Medulla oblongata (tissue), 1 donor: ENCODE data around the gene RCL1.
A peak's percentile ranks its signal among the peaks of the same experiment; 100 is the strongest.
"Not testable (repeated sequence)": the region's sequence is repeated elsewhere in the genome, so short reads cannot be mapped to it uniquely, and the experiment has no call there.

Experiments used
- DNase-seq: peaks from one replicate; pipeline ENCODE4 v3.0.0-alpha.2; 2015; ENCODE audit errors: extremely low spot score

Gene RCL1

GRCh38 chr9:4792572-4793458 is at the start of gene RCL1:
Gene RCL1, plus strand, starts transcription at chr9:4792944. Its CDS starts 148 bp downstream, at chr9:4793092.
- peak; percentile 99 for DNase-seq

GRCh38 chr9:4743131-4743875 is 49.4 kb upstream of the RCL1 start:
- no peak for DNase-seq

GRCh38 chr9:4746278-4747030 is 46.3 kb upstream of the RCL1 start:
- DNase-seq, result no peak

- DNase-seq, result no peak
Measured at GRCh38 chr9:4748612-4749011, 44.1 kb upstream of the RCL1 start.

- peak; percentile 67 for DNase-seq
Measured at GRCh38 chr9:4750023-4750673, 42.6 kb upstream of the RCL1 start.

GRCh38 chr9:4754530-4754929 is 38.2 kb upstream of the RCL1 start:
- DNase-seq, result not testable (repeated sequence)

GRCh38 chr9:4755026-4755609 is 37.6 kb upstream of the RCL1 start:
- DNase-seq, result no peak

- DNase-seq, result no peak
Measured at GRCh38 chr9:4756420-4756819, 36.3 kb upstream of the RCL1 start.

- DNase-seq, result peak; percentile 77
Measured at GRCh38 chr9:4760122-4760521, 32.6 kb upstream of the RCL1 start.

- DNase-seq, result peak; percentile 89
Measured at GRCh38 chr9:4762108-4762885, 30.4 kb upstream of the RCL1 start.

GRCh38 chr9:4762886-4763541 is 29.7 kb upstream of the RCL1 start:
- DNase-seq, result peak; percentile 21

GRCh38 chr9:4764033-4764432 is 28.7 kb upstream of the RCL1 start:
- no peak for DNase-seq

GRCh38 chr9:4768681-4769080 is 24.1 kb upstream of the RCL1 start:
- DNase-seq, result no peak

- no peak for DNase-seq
Measured at GRCh38 chr9:4769321-4770080, 23.2 kb upstream of the RCL1 start.

GRCh38 chr9:4771788-4772187 is 21.0 kb upstream of the RCL1 start:
- no peak for DNase-seq

GRCh38 chr9:4774209-4774608 is 18.5 kb upstream of the RCL1 start:
- DNase-seq, result peak; percentile 40

GRCh38 chr9:4774958-4775357 is 17.8 kb upstream of the RCL1 start:
- DNase-seq, result not testable (repeated sequence)

- no peak for DNase-seq
Measured at GRCh38 chr9:4780651-4781050, 12.1 kb upstream of the RCL1 start.

- DNase-seq, result no peak
Measured at GRCh38 chr9:4781408-4781807, 11.3 kb upstream of the RCL1 start.
